Tibial artery (tissue), 4 donors: ENCODE measurements around the gene MACROD2.

Experiments
- DNase-seq, 2 donors: peaks; one replicate each; pipeline ENCODE4 v3.0.0-alpha.2; 2019
- H3K27ac ChIP-seq, 2 donors: fragments of 200-600 bp; sonication (generic) in 1 of 2; 1 replicate in 1 of 2; 2 replicates in 1 of 2; pipeline ENCODE4 v1.5.1; 2018 to 2019; ENCODE audit warnings: mild to moderate bottlenecking in 1 of 2
- H3K27me3 ChIP-seq, 2 donors: fragments of 200-600 bp; sonication (generic) in 1 of 2; one replicate each; pipeline versions ENCODE4 v1.5.1 to v1.6.0; 2016 to 2019
- H3K36me3 ChIP-seq, 3 donors: fragments of 200-600 bp; sonication (generic) in 2 of 3; one replicate each; pipeline ENCODE4 v1.5.1; 2016 to 2019; ENCODE audit warnings: mild to moderate bottlenecking in 2 of 3
- H3K4me1 ChIP-seq, 4 donors: fragments of 200-600 bp; sonication (generic) in 2 of 4; 1 replicate in 3 of 4; 2 replicates in 1 of 4; pipeline ENCODE4 v1.5.1; 2016 to 2019
- H3K4me3 ChIP-seq, 2 donors: fragments of 200-600 bp; sonication (generic) in 1 of 2; 1 replicate in 1 of 2; 2 replicates in 1 of 2; pipeline ENCODE4 v1.5.1; 2018 to 2019; ENCODE audit warnings: mild to moderate bottlenecking in 2 of 2
- H3K9me3 ChIP-seq, 3 donors: fragments of 200-600 bp; sonication (generic) in 1 of 3; one replicate each; pipeline ENCODE4 v1.5.1; 2016 to 2019
- intact Hi-C: fragments of 100-400 bp; cut with DNase I; formaldehyde crosslinking; loops from one replicate; pipeline ENCODE4 v1.15.0; 2023; ENCODE audit warnings: low total_unique reads
- TF ChIP-seq, protein P1 (sequence below), 2 experiments: fragments of 200-600 bp in 1 of 2; fragments of 450-650 bp in 1 of 2; IDR thresholded peaks; one replicate each; pipeline ENCODE4 v1.5.1; 2017 to 2019; ENCODE audit warnings: antibody characterized with exemption in 2 of 2, mild to moderate bottlenecking in 1 of 2, moderate library complexity in 1 of 2

The MACROD2 gene

DNA sequence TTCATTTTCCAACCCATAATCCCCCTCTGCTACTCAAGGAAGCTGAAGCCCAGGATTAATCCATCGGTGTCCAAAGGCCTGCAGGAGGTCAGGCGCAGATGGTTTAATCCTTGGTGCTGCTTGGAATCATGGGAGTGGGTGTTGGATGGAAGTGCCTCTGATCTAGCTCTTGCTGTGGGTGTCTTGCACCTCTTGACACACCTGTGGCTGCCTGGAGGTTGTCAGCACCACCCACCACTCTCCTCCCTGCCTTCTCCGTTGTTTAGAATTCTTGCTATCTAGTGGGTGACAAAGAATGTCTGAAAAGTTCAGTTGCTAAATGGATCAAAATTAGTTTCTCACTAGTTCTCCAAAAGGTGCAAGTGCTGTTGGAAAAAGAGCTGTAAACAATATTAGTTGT, 1416.5 kb downstream of the MACROD2 start:
- intact Hi-C loops = no loop called here
- TF ChIP-seq, protein P1, sequence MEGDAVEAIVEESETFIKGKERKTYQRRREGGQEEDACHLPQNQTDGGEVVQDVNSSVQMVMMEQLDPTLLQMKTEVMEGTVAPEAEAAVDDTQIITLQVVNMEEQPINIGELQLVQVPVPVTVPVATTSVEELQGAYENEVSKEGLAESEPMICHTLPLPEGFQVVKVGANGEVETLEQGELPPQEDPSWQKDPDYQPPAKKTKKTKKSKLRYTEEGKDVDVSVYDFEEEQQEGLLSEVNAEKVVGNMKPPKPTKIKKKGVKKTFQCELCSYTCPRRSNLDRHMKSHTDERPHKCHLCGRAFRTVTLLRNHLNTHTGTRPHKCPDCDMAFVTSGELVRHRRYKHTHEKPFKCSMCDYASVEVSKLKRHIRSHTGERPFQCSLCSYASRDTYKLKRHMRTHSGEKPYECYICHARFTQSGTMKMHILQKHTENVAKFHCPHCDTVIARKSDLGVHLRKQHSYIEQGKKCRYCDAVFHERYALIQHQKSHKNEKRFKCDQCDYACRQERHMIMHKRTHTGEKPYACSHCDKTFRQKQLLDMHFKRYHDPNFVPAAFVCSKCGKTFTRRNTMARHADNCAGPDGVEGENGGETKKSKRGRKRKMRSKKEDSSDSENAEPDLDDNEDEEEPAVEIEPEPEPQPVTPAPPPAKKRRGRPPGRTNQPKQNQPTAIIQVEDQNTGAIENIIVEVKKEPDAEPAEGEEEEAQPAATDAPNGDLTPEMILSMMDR (IDR thresholded peaks at IDR 0.05) = no peak
- DNase-seq = no peak

DNA sequence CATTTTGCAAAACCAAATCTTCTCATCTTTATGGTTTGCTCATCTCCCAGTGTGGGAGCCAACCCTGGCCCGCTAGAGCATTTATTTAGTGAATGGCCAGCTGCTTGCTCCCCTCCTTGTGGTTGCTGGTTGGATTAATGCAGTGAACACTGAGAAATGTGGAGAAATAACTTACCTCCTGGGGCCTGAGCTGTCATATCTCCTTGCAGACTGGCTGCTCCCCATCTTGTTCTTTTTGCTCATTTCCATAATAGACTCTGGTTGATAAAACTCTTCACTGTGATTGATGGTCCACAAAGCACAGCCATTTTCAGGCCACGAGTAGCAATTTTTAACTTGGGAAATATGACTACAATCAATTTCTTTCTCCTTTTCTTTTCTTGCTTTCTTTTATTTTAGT, 1420.6 kb downstream of the MACROD2 start:
- Histone ChIP-seq H3K4me3 (no peak overlapping the region), H3K27me3 (no peaks in the 10 kb centered on the region), H3K9me3 (no peaks in the 10 kb centered on the region), H3K4me1 (no peaks in the 10 kb centered on the region), H3K27ac (no peak overlapping the region), H3K36me3 (no peaks in the 10 kb centered on the region)
- intact Hi-C loops = no loop called here
- TF ChIP-seq, protein P1 (IDR thresholded peaks at IDR 0.05) = no peak
- DNase-seq = no peak

More for the DNA sequence above, 1416.5 kb downstream of the MACROD2 start:
- no peak overlapping the region for H3K4me3 ChIP-seq
- H3K4me1 ChIP-seq = no peaks in the 10 kb centered on the region
- no peaks in the 10 kb centered on the region for H3K27me3 ChIP-seq
- H3K9me3 ChIP-seq = no peaks in the 10 kb centered on the region
- H3K36me3 ChIP-seq = no peaks in the 10 kb centered on the region
- no peak overlapping the region for H3K27ac ChIP-seq

- Histone ChIP-seq H3K36me3 (no peaks in the 10 kb centered on the region), H3K27me3 (no peaks in the 10 kb centered on the region), H3K9me3 (no peaks in the 10 kb centered on the region), H3K27ac (no peak overlapping the region), H3K4me1 (no peaks in the 10 kb centered on the region), H3K4me3 (no peak overlapping the region)
- intact Hi-C loops = no loop called here
- DNase-seq = no peak
- TF ChIP-seq, protein P1 (IDR thresholded peaks at IDR 0.05) = no peak
Observed at GRCh38 chr20:15419856-15420255, 1424.5 kb downstream of the MACROD2 start.

DNA sequence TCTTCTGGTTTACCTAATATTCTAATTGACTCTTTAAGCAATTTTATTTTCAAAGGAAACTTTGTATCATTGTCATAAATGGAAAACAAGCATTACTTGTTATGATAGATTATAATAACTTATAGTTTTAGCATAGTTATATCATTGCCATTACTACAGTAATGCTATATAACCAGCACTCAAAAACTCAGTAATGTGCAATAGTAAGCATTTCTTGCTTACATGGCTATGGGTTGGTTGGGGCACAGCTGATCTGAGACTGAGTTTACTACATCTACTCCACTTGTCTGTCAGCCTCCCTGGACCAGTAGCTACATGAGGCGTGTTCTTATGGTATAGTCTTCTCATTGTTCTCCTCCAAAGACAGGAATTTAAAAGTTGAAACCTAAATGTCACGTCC, 1427.7 kb downstream of the MACROD2 start:
- H3K27me3 ChIP-seq = no peaks in the 10 kb centered on the region
- H3K4me1 ChIP-seq = no peaks in the 10 kb centered on the region
- no peak for DNase-seq
- TF ChIP-seq, protein P1 (IDR thresholded peaks at IDR 0.05) = no peak
- intact Hi-C loops = no loop called here
- H3K4me3 ChIP-seq = no peak overlapping the region
- peaks cover 0 to 6% (median 0%) of the 10 kb centered on the region in 3 donors for H3K9me3 ChIP-seq
- H3K36me3 ChIP-seq = no peaks in the 10 kb centered on the region
- no peak overlapping the region for H3K27ac ChIP-seq

DNA sequence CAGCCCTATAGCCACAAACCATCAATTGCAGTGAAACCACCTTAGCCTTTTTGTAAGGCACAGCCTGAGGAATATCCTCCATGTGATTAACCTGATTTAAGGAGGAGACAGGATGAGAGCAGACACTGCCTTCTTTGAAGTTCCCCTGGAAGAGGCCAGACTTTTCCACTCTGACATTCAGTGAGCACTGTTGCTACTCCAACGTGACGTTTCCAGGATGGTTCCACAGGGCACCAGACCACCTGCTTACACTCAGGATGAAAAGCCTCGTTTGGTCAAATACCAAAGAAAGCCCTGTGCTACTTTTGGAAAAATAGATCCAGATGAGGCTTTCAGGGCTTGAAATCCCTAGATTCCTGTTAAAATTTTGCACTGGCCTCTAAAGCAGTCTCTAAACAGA, 1444.2 kb downstream of the MACROD2 start:
- DNase-seq = no peak
- TF ChIP-seq, protein P1 (IDR thresholded peaks at IDR 0.05) = no peak
- no peaks in the 10 kb centered on the region for H3K9me3 ChIP-seq
- no peak overlapping the region for H3K4me3 ChIP-seq
- no peaks in the 10 kb centered on the region for H3K4me1 ChIP-seq
- H3K27me3 ChIP-seq = no peaks in the 10 kb centered on the region
- H3K36me3 ChIP-seq = no peaks in the 10 kb centered on the region
- intact Hi-C loops = no loop called here
- no peak overlapping the region for H3K27ac ChIP-seq
